ENCODE data around the gene INPP5B.
A peak's percentile ranks its signal among the peaks of the same experiment; 100 is the strongest.

The INPP5B gene

DNA sequence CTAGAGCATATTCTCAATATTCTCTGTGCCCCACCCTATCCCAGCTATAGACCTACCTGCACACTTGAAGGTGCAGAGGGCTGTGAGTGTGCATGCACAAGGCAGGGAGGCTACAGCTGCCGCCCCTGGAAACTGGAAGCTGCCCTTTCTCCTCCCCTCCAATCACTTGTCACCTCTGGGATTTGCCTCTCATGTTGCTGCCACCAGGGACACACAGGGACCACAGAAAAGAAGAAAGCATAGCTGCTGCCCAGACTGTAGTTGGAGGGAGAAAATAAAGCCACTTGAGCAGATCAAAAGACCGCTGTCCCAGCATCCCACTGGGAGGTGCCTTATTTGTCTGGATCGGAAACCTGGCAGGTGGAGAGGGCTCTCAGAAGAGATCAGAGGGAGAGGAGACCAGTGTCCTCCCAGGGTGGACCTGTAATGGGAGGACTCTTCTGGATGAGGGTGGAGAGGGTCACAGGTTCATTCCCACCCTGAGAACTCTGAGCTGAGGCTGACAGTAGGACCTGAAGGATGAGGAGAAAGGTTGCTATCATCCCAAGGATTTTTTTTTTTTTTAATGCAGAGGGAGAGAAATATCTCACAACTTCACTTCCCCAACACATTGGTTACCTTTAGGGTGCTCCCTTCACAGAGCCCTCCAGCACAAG lies 7.6 kb upstream of the INPP5B start:
- Mint-ChIP-seq H3K4me3 (no peak overlapping the region), H3K9me3 (no peaks in the 10 kb centered on the region), H3K4me1 (peaks cover 11% of the 10 kb centered on the region), H3K27me3 (no peaks in the 10 kb centered on the region), H3K36me3 (ENCODE audit: low read depth) (peaks cover 16% of the 10 kb centered on the region), H3K27ac (no peak overlapping the region)
- ATAC-seq (no peak), DNase-seq (no peak)

DNA sequence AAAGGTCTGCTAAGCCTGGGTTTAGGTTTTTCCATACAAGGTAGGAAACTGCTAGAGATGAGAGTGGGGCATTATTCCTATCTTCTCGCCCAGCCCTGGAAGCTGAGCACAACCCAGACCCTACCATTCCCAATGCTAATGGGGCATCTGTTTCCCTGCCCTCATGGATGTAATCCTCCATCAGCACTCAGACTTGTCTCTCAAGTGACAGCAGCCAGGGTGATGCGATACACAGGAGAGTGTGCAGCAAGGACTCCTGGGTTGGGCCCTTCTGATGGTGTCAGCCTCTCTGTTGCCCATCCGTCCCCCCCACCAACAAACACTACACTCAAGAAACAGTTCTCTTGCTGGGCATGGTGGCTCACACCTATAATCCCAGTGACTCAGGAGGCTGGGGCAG lies 5.9 kb upstream of the INPP5B start:
- no peak for ATAC-seq

DNA sequence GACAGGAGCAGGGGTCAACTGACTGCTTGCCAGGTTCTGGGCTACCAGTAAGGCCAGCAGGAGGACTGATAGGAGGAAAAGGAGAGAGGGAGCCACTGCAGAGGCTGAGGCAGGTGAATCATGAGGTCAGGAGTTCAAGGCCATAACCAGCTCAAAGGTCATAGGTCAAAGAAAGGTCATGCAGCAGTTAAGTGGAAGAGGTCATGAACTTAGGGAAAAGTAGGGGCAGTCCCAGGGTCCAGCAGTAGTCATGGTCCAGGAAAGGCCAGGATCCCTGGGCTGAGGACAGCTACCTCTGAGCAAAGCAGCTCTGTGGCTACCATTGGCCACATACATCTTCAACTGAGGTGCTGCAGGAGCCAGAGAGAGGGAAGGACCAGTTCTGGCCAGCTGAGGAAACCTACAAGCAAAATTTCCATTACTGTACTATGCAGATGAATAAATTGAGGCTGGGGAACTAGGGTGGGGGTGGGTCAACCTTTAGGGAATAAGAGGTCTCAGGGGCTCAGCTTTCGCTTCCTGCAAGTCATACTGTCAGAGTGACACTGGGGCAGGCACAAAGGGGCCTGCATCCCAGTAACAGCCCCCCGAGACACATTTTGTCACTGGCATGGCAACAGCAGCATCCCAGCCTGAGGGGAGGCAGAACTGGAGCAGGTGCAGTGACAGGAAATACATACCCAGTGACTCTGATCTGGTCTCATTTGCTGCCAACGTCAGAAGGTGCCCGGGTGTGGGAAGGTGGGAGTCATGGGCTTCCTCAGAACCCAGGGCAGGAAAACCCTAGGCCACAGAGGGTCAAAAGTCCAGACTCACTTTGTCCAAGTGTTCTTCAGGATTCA lies 5.2 kb upstream of the INPP5B start:
- Mint-ChIP-seq H3K27ac (peak overlapping the region; percentile 22), H3K4me1 (peaks cover 18% of the 10 kb centered on the region), H3K36me3 (ENCODE audit: low read depth) (peaks cover 3% of the 10 kb centered on the region), H3K9me3 (no peaks in the 10 kb centered on the region), H3K4me3 (no peak overlapping the region), H3K27me3 (no peaks in the 10 kb centered on the region)
- ATAC-seq (peak; percentile 30), DNase-seq (no peak)

More for the DNA sequence above, 5.9 kb upstream of the INPP5B start:
- H3K27me3 Mint-ChIP-seq, result no peaks in the 10 kb centered on the region
- peaks cover 11% of the 10 kb centered on the region for H3K4me1 Mint-ChIP-seq
- H3K9me3 Mint-ChIP-seq, result no peaks in the 10 kb centered on the region
- H3K27ac Mint-ChIP-seq, result no peak overlapping the region
- DNase-seq, result no peak
- no peak overlapping the region for H3K4me3 Mint-ChIP-seq
- H3K36me3 Mint-ChIP-seq (ENCODE audit: low read depth), result peaks cover 3% of the 10 kb centered on the region

DNA sequence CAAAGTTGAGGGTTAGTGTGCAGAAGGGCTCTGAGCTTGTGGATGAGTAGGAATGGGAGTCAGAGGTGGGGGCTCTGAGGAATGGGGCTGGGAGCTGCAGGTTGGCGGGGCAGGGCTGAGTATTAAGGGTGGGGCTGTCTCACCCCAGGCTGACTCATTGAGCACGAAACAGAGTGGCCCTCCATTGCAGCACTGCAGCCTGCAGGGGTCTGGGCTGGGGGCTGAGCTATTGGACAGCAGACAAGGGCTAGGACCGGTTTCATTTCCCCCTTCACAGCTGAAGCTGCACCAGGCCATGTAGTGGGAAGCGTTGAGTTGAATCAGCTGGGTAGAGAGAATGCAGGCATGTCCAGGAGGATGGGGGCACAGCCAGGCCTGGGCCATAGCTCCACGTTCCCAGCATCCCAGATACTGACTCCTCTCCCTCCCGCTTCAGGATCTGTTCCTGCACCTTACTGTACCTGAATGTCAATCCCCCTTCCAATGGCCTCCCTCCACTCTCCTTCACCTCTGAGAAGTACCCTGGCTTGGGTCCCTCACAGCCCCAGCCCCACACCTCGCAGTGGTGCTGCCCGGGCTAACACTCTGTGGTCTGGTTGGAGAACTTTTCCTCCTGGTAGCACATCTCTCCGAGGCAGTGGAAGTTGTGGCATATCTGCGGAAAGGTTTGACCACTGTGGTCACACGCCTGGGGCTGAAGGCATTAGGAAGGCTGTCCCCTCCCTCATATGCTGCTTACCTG lies 4.4 kb upstream of the INPP5B start:
- no peak for ATAC-seq
- no peak for DNase-seq
- Mint-ChIP-seq H3K27me3 (no peaks in the 10 kb centered on the region), H3K9me3 (no peaks in the 10 kb centered on the region), H3K27ac (no peak overlapping the region), H3K36me3 (ENCODE audit: low read depth) (peaks cover 1% of the 10 kb centered on the region), H3K4me1 (peaks cover 25% of the 10 kb centered on the region), H3K4me3 (no peak overlapping the region)

DNA sequence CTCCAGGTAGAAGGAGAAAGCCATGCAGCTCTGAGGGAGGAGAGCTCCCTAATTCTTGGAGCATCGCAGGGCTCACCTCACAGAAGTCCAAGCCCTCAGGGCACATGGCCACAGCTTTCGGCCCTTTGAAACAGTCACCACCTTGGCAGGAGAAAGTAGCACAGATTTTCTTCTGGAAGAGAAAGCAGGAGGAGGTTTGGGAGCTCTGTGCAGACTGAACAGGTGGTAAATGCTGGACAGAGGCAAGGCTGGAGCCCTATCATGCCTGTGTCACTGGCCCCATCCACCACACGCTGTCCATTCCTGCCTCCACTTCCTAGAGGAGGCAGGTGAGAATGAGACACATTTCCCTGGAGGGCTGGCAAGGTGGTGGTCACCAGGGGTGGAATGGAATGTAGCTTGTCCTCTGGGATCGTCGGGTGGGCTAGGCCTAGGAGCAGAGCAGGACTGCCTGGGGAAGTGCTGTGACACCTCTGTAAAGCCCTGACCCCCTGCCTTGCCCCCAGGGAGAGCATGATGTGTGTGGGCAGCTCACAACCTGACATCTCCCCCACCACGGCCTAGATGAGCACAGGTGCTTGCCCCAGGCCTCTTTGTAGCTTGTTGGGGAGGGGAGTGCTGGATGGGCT lies 2.8 kb upstream of the INPP5B start:
- Mint-ChIP-seq H3K36me3 (ENCODE audit: low read depth) (no peaks in the 10 kb centered on the region), H3K27ac (no peak overlapping the region), H3K4me1 (peaks cover 25% of the 10 kb centered on the region), H3K4me3 (no peak overlapping the region), H3K27me3 (no peaks in the 10 kb centered on the region), H3K9me3 (no peaks in the 10 kb centered on the region)
- no peak for DNase-seq
- no peak for ATAC-seq

DNA sequence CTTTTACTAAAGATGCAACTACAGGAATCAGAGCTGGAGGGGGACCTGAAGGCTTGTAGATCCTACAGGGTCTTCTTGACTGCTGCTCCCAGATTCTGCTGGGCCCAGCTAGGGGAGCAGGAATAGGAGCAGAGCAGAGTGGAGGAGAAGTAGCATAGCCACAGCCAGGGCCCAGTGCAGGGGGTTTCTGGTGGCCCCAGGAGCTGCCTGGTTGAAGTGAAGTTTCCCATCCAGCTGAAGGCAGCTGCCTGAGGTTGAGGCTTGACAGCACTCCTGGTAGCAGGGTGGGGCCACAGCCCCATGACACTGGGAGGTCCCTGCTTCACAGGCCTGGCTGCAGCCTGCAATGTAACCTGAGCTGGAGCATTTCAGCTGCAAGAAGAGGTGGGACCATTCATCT lies 2.0 kb upstream of the INPP5B start:
- no peak for DNase-seq
- Mint-ChIP-seq H3K9me3 (no peaks in the 10 kb centered on the region), H3K4me1 (peaks cover 25% of the 10 kb centered on the region), H3K27ac (no peak overlapping the region), H3K27me3 (no peaks in the 10 kb centered on the region), H3K36me3 (ENCODE audit: low read depth) (no peaks in the 10 kb centered on the region), H3K4me3 (no peak overlapping the region)
- ATAC-seq, result no peak

DNA sequence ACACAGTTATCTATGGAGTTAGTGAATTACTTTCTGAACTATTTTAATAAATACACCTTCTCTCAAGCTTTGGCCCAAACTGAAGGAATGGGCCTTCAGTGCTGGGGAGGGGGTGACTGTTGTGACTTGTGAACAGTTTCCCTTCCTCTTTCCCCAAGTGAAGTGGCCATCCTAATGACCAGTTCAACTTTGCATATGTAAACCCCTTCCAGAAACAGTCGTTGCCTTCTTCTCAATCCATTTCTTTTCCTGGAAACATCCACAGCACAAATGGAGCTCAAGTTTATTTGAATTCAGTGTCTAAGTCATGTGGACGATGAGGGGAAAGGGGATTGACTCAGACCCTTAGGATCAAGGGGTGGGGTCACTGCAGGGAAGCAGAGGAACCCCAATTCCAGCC lies 1.3 kb upstream of the INPP5B start:
- no peak overlapping the region for H3K4me3 Mint-ChIP-seq
- peak overlapping the region; percentile 23 for H3K27ac Mint-ChIP-seq
- peaks cover 25% of the 10 kb centered on the region for H3K4me1 Mint-ChIP-seq
- ATAC-seq (no peak), DNase-seq (no peak)
- no peaks in the 10 kb centered on the region for H3K36me3 Mint-ChIP-seq (ENCODE audit: low read depth)
- H3K9me3 Mint-ChIP-seq, result no peaks in the 10 kb centered on the region
- no peaks in the 10 kb centered on the region for H3K27me3 Mint-ChIP-seq

DNA sequence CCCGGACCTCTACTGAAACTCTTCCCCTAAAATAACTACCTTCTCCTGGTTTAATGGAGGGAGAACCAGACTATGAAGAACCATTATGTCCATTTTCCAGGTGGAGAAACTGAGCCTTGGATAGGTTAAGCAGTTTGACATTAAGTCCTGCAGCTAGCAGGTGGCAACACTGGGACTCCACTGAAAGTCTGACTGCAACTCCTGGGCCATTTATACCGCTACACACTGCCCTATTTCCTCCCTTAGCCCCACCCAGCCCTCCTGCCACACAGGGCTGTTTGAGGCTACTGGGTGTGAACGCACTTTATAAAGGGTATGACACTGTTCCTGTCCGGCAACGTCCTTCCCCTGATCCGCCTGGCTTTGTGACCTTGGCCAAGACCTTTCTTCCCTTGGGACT lies 511 bp upstream of the INPP5B start:
- H3K4me1 Mint-ChIP-seq, result peaks cover 24% of the 10 kb centered on the region
- DNase-seq (no peak), ATAC-seq (no peak)
- H3K9me3 Mint-ChIP-seq, result no peaks in the 10 kb centered on the region
- no peaks in the 10 kb centered on the region for H3K36me3 Mint-ChIP-seq (ENCODE audit: low read depth)
- H3K4me3 Mint-ChIP-seq, result peak overlapping the region; percentile 95
- peak overlapping the region; percentile 99 for H3K27ac Mint-ChIP-seq
- no peaks in the 10 kb centered on the region for H3K27me3 Mint-ChIP-seq

DNA sequence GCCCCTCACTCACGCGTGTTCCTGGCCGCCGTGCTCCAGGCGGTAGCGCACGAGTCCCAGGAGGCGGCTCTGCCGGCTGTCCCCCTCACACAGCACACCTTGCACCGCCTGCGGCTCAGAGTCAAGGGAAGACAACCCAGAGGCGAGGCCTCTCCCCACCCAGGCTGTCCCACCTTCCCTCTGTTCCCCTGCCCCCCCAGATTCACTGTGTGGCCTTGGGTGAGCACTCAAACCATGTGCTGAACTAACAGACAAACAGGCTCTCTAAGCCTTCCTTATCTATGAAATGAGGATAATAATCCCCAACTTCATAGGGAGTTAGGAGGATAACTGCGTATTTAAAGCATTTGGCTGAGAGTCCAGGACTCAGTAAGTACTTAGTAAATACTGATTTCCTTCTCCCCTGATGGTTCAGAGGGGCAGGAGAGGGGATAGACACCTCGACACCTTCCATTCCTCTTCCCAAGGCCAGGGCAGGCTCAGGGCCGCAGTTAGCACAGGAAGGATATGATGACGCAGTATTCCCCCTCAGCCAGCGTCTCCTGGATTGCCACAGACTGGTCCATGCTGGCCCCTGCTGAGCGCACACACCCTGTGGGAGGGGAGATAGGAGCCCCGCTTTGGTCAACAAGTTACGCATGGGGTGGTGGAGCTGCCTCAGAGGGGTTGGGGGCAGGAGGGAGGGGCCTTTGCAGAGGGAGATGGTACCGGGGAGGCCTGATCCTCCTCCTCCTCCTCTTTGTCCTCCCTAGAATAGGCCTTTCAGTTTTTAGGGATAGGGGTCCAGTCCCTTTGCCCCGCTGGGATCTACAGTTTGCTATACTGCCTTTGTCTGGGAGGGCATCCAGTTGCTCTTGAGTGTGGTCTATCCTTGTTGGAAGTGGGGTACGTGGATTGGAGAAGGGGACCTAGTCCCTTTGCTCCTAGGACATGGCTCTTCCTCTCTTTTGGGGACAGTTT lies 830 bp downstream of the INPP5B start:
- H3K4me3 Mint-ChIP-seq, result peak overlapping the region; percentile 95
- H3K4me1 Mint-ChIP-seq, result peaks cover 14% of the 10 kb centered on the region
- DNase-seq (no peak), ATAC-seq (no peak)
- no peaks in the 10 kb centered on the region for H3K9me3 Mint-ChIP-seq
- H3K27ac Mint-ChIP-seq, result peak overlapping the region; percentile 99
- no peaks in the 10 kb centered on the region for H3K27me3 Mint-ChIP-seq
- H3K36me3 Mint-ChIP-seq (ENCODE audit: low read depth), result no peaks in the 10 kb centered on the region

DNA sequence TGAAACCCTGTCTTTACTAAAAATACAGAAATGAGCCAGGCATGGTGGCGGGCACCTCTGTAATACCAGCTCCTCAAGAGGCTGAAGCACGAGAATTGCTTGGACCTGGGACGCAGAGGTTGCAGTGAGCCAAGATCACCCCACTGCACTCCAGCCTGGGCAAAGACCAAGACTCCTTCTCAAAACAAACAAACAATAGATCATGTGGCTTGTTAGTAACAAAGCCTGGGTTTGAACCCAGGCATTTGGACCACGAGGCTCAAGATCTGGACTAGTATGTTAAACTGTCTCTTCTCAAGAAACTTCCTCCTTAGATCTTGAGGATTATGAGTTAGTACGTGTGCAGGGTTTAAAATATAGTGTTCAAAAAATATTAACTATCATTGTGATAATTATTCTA lies 1.6 kb downstream of the INPP5B start:
- DNase-seq, result no peak
- no peak for ATAC-seq
- Mint-ChIP-seq H3K4me3 (peak overlapping the region; percentile 14), H3K4me1 (peaks cover 14% of the 10 kb centered on the region), H3K27ac (no peak overlapping the region), H3K36me3 (ENCODE audit: low read depth) (no peaks in the 10 kb centered on the region), H3K9me3 (no peaks in the 10 kb centered on the region), H3K27me3 (no peaks in the 10 kb centered on the region)

DNA sequence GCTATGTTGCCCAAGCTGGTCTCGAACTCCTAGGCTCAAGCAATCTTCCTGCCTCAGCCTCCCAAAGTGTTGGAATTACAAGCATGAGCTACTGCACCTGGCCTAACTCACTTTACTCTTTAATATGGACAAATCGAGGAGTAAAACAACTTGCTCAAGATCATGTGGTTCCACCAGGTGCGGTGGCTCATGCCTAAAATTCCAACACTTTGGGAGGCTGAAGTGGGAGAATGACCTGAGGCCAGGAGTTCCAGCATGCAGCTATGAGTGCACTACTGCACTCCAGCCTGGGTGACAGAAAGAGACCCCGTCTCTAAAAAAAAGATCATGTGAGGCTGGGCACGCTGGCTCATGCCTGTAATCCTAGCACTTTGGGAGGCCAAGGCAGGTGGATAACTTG lies 2.0 kb downstream of the INPP5B start:
- DNase-seq (no peak), ATAC-seq (no peak)
- no peaks in the 10 kb centered on the region for H3K27me3 Mint-ChIP-seq
- no peak overlapping the region for H3K27ac Mint-ChIP-seq
- peaks cover 14% of the 10 kb centered on the region for H3K4me1 Mint-ChIP-seq
- H3K36me3 Mint-ChIP-seq (ENCODE audit: low read depth), result no peaks in the 10 kb centered on the region
- no peaks in the 10 kb centered on the region for H3K9me3 Mint-ChIP-seq
- H3K4me3 Mint-ChIP-seq, result no peak overlapping the region

DNA sequence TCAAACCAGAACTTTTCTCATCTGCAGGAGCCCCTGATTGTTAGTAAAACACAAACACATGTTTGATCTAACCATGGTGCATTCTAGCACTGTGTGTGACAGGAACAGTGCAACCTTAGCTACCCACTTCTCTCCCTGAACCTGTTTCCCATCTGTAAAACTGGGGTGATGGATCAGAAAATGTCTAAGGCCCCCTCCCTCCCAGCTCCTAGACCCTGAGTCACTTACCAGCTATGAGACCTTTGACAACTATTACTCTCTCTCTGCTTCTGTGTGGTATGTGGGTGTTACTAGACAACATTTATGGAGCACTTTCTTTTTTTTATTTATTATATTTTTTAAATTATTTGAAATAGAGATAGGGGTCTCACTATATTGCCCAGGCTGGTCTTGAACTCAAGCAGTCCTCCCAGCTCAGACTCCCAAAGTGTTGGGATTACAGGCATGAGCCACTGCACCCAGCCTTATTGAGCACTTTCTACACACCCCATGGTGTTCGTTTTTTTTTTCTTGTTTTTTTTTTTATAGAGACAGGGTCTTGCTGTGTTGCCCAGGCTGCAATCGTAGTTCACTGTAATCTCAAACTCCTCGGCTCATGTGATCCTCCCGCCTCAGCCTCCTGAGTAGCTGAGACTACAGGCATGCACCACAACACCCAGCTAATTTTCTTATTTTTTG lies 2.6 kb downstream of the INPP5B start:
- ATAC-seq (no peak), DNase-seq (no peak)
- Mint-ChIP-seq H3K27me3 (no peaks in the 10 kb centered on the region), H3K4me1 (peaks cover 14% of the 10 kb centered on the region), H3K9me3 (no peaks in the 10 kb centered on the region), H3K4me3 (no peak overlapping the region), H3K36me3 (ENCODE audit: low read depth) (no peaks in the 10 kb centered on the region), H3K27ac (no peak overlapping the region)

DNA sequence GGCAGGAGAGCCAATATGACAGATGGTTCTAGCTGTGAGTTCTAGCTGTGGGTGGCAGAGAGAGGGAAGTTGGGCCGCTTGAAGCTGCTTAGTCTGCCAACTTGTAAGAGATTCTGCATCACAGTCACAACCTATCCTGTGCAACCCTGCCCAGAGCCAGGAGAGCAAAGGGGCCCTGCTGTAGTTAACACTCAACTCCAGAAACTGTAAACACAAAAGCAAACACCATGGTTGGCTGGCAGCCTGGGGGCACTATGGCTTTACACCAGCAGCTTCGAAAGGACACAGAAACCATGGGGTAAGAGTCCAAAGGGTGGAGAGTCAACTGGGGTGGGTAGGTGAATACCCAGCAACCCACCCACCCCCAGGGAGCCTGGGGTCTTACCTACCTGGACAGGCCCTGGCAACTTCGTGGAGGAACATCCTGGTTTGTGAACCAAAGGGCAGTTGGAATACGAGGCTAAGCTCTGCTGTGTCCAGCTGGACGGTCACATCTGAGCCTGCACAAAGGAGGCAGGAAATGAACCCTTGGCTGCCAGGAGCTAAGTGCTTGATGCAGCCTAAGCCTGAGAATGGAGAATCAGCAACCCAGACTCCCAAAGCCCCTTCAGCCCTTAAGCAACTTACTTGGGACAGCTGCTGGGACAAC lies 6.4 kb downstream of the INPP5B start:
- Mint-ChIP-seq H3K9me3 (no peaks in the 10 kb centered on the region), H3K4me1 (no peaks in the 10 kb centered on the region), H3K4me3 (no peak overlapping the region), H3K36me3 (ENCODE audit: low read depth) (peaks cover 1% of the 10 kb centered on the region), H3K27me3 (no peaks in the 10 kb centered on the region), H3K27ac (no peak overlapping the region)
- DNase-seq (no peak), ATAC-seq (no peak)
